ENCODE results near the gene SLC12A2. TPM values are rescaled to one million over a fixed set of nuclear protein-coding genes. Genes with fewer than 3 reads are reported as not detected.

SLC12A2 gene
- total RNA-seq, 1 experiment from 2014 or later: 41.2 TPM

DNA sequence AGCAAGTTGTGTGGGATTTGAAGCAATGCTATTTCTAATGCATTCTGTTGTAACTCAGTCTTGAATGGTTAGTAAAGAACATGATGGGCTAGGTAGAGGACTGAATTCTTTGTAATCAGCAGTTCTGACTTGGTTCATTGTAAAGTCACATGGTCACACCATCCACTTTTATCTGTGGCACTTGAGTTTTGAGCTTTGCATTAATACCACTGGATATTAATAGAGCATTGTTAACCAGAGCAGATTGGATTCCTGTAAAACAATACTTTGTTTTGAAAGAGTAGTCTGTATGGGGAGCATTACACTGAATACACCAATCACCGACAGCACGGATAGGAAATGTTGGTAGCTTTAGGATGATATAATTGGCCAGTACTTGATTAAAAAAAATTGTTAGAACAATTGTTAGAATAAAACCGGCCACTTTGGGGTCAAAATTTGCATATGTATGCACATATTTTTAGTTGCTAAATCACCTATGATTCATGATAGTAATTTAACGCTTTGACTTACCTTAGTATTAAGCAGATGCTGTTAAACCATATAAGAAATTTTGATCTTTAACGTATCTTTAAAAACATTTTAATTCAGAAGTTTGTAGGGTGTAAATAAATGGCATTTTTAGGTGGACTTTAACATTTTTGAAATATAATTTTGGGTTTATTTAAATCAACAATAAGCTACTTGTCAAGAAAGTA, 17.4 kb downstream of the SLC12A2 start:
- ATAC-seq (no peak), DNase-seq (ENCODE audit: low read depth, low spot score) (no peak)
- no peaks in the 10 kb centered on the region for H3K9me2 ChIP-seq (ENCODE audit: insufficient read depth)
- H3K9me3 ChIP-seq (ENCODE audit: control insufficient read depth in 1 of 2, insufficient read depth in 1 of 2, low read depth in 1 of 2, low read length in 2 of 2): peaks cover 5 to 8% of the 10 kb centered on the region in 2 experiments; a peak in 1 of 4 replicates
- no peaks in the 10 kb centered on the region for H4K20me1 ChIP-seq (ENCODE audit: insufficient read depth)
- POLR2A ChIA-PET: no interaction called here
- no peak overlapping the region for H2AFZ ChIP-seq (ENCODE audit: low read depth, low read length, poor library complexity, severe bottlenecking)
- peaks cover 91% of the 10 kb centered on the region for H3K79me2 ChIP-seq (ENCODE audit: insufficient read depth, low read length)
- BruUV-seq (replicated peaks): no TSS peak
- H3K4me3 ChIP-seq (replicated peaks in 1 of 2; ENCODE audit: low read depth in 1 of 2, low read length in 2 of 2): no peak overlapping the region
- no peaks in the 10 kb centered on the region for H3K4me1 ChIP-seq (ENCODE audit: control insufficient read depth in 1 of 2, insufficient read depth in 2 of 2, low read length in 2 of 2)
- CTCF ChIA-PET: no interaction called here
- H3K36me3 ChIP-seq (ENCODE audit: control insufficient read depth in 1 of 2, insufficient read depth in 2 of 2, low read length in 2 of 2): peaks cover 0 to 11% of the 10 kb centered on the region in 2 experiments; a peak in 2 of 4 replicates
- no peak overlapping the region for H3K27ac ChIP-seq (ENCODE audit: low read depth, low read length)
- no peaks in the 10 kb centered on the region for H3K27me3 ChIP-seq (ENCODE audit: insufficient read depth, low read length)
- RAD21 ChIA-PET (ENCODE audit: low non-redundant PET in 1 of 2, low total read pairs in 2 of 2, uncharacterized antibody in 2 of 2, unreplicated experiment in 2 of 2): no interaction called here
- intact Hi-C loops (cut with micrococcal nuclease): no loop called here
- no peak overlapping the region for H3K4me2 ChIP-seq (ENCODE audit: low read length)
- TF ChIP-seq JUND (IDR thresholded peaks at IDR 0.05) (no peak), ZNF274 (IDR thresholded peaks at IDR 0.05; ENCODE audit: low read depth, low read length) (no peak), CBX3 (IDR thresholded peaks at IDR 0.05; ENCODE audit: low read depth) (no peak), RAD21 (IDR thresholded peaks at IDR 0.05; ENCODE audit: low read depth) (no peak), EGR1 (IDR thresholded peaks at IDR 0.05; ENCODE audit: low read depth) (no peak), TCF7L2 (IDR thresholded peaks at IDR 0.05; ENCODE audit: borderline replicate concordance, extremely low read depth, insufficient read depth, insufficient read length) (no peak), CEBPB (IDR thresholded peaks at IDR 0.05; ENCODE audit: low read depth) (no peak), ATF3 (IDR thresholded peaks at IDR 0.05) (no peak), FOSL1 (IDR thresholded peaks at IDR 0.05; ENCODE audit: low read depth) (no peak), EZH2phosphoT487 (IDR thresholded peaks at IDR 0.05; ENCODE audit: borderline replicate concordance) (no peak), SP1 (IDR thresholded peaks at IDR 0.05; ENCODE audit: low read depth) (no peak), ZBTB33 (IDR thresholded peaks at IDR 0.05; ENCODE audit: extremely low read depth, insufficient replicate concordance, low read length) (no peak), ELF1 (IDR thresholded peaks at IDR 0.05; ENCODE audit: borderline replicate concordance, low read depth) (no peak), SRF (IDR thresholded peaks at IDR 0.05; ENCODE audit: low read depth) (no peak), CTCF (IDR thresholded peaks at IDR 0.05 in 2 of 3, conservative IDR thresholded peaks at IDR 0.05 in 1 of 3; ENCODE audit: borderline replicate concordance in 1 of 3, insufficient read depth in 1 of 3, low read depth in 2 of 3, low read length in 2 of 3) (no peak), SIN3A (IDR thresholded peaks at IDR 0.05; ENCODE audit: low read depth) (no peak), ZFX (IDR thresholded peaks at IDR 0.05) (no peak), POLR2AphosphoS5 (IDR thresholded peaks at IDR 0.05; ENCODE audit: low read depth, low read length) (no peak)
- TF ChIP-seq, protein P1, sequence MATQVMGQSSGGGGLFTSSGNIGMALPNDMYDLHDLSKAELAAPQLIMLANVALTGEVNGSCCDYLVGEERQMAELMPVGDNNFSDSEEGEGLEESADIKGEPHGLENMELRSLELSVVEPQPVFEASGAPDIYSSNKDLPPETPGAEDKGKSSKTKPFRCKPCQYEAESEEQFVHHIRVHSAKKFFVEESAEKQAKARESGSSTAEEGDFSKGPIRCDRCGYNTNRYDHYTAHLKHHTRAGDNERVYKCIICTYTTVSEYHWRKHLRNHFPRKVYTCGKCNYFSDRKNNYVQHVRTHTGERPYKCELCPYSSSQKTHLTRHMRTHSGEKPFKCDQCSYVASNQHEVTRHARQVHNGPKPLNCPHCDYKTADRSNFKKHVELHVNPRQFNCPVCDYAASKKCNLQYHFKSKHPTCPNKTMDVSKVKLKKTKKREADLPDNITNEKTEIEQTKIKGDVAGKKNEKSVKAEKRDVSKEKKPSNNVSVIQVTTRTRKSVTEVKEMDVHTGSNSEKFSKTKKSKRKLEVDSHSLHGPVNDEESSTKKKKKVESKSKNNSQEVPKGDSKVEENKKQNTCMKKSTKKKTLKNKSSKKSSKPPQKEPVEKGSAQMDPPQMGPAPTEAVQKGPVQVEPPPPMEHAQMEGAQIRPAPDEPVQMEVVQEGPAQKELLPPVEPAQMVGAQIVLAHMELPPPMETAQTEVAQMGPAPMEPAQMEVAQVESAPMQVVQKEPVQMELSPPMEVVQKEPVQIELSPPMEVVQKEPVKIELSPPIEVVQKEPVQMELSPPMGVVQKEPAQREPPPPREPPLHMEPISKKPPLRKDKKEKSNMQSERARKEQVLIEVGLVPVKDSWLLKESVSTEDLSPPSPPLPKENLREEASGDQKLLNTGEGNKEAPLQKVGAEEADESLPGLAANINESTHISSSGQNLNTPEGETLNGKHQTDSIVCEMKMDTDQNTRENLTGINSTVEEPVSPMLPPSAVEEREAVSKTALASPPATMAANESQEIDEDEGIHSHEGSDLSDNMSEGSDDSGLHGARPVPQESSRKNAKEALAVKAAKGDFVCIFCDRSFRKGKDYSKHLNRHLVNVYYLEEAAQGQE (IDR thresholded peaks at IDR 0.05; ENCODE audit: low read depth): no peak
- no peak overlapping the region for H3K9ac ChIP-seq (ENCODE audit: low read length)

All from HCT116 (cell line).